ENCODE results near the gene GMDS.
A peak's percentile ranks its signal among the peaks of the same experiment; 100 is the strongest.

The GMDS gene

DNA sequence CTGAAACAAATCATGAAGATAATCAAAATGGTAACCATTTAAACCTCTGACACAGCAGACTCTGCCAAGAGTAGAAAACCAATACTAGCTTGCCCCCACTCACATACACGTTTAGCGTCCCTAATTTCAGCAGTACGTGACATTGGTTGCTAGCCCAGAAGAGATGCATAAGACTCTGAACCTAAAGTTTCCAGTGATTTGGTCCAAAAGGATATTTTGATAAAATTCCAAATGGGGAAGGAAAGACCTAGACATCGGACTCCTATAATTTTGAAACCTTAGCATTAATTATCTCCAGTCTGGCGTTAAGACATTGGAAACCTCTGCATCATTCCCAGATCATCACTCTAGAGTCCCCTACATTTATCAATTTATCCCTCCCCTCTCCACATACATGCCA is 98.1 kb downstream of the GMDS start:
- no peak overlapping the region for H3K27ac ChIP-seq
- DNase-seq (ENCODE audit: low read depth, low spot score) = no peak

DNA sequence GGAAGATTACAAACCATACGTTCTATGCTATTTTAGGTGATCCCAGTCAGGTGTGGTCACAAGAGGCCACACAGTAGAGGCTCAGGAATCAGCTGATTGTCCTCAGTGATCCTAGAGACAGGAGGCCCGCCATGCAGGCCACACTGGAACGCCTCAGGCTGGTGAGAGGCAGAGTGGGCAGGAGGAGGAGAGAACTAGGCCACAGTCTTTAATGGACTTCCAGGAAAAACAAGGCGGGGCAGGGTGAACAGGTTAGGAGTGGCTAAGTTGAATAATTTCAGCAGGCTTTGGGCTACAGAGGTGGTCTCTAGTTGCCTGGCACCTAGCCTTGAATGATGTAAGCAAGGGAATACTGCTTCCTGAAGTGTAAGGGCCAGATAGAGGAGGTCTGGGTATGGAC is 101.2 kb downstream of the GMDS start:
- H3K27ac ChIP-seq = no peak overlapping the region
- DNase-seq (ENCODE audit: low read depth, low spot score) = no peak

DNA sequence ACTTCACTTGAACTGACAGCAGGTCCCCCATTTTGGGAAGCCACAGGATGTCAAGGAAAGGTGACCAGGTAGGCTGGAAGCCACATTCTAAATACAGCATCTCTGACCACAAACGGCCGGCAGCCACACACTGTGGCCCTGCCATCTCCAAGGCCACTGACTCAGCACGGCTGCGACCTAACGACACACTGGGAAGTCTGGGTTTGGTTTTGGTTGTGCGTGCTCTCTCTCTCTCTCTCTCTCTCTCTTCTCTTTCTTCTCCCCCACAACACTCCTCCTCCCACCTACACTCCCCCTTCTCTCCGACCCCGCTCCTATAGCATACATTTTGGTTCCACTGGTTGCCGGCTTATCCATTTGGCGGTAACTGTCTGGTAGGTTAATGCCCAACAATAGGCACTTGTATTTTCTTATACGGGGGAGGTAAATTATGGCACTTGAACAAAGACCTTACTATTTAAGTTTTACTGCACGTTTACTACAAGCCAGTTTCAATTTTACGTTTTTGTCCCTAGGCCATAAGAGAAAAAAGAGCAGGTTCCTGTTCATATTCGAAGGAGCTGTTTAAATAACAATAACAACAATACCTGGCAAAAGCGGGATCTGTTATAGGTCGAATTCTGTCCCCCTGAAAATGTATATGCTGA is 103.6 kb downstream of the GMDS start:
- DNase-seq (ENCODE audit: low read depth, low spot score) = no peak
- H3K27ac ChIP-seq = no peak overlapping the region

DNA sequence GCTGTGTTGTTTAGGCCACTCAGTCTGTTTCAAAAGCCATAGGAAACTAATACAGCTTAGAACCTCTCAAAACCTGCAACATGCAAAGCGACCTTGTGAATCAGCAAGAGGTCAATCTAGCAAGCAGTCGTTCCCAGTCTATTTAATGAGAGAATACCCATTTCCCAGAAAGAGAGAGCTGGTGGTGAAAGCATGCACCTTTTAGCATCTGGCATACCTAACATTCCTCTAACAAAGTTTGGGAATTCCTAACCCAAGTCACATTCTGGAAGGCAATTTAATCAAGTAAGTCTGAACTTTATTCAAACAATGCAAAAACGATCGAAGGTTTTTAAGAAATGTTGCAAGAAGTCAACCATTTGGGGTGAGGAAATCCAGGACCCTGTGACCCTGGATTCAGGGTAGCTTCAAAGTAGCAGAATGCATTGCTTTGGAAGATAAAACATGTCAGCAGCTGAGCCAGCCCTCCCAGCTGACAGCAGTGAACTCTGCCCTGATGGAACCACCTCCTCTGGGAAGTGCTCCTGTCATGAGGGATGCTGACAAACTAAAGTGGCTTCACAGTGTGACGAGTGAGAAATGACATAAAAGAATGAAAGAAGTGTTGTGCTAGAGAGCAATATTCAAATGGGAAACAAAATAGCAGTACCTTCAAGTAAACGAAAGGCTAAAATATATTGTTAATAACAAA is 104.8 kb downstream of the GMDS start:
- no peak for DNase-seq (ENCODE audit: low read depth, low spot score)

DNA sequence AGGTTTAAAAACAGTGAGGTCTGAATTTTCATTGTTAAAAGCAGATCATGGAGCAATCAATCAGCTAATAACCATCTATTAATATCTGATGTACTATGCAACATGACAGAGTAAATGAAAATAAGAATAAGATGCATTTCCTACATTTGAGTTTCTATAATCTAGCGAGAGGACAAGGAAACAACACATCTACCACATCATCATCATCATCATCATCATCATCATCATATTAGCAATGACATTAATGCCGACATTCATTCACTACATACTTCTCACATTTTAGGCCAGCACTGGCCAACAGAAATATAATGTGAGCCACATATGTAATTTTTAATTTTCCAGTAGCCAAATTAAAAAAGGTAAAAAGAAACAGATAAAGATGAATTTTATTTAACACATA is 110.0 kb downstream of the GMDS start:
- no peak overlapping the region for H3K27ac ChIP-seq
- DNase-seq (ENCODE audit: low read depth, low spot score) = no peak

More for the DNA sequence above, 104.8 kb downstream of the GMDS start:
- H3K27ac ChIP-seq = no peak overlapping the region

DNA sequence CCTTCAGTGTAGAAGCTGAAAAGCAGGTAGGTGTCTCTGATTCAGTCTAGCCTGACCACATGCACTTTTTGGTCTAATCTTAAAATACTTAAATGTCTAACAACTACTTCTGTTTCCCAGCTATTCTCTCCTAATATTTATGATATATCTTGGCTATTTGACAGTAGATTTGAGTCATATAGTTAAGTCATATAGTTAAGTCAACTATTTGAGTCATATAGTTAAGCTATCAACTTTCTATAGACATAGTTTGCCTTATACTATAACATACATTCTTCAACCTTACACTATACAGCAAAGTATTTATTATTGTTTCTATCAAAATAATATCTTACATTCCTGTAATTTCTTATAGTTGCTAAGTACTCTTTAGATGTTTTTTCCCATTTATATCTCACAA is 110.9 kb downstream of the GMDS start:
- H3K27ac ChIP-seq = no peak overlapping the region
- no peak for DNase-seq (ENCODE audit: low read depth, low spot score)

DNA sequence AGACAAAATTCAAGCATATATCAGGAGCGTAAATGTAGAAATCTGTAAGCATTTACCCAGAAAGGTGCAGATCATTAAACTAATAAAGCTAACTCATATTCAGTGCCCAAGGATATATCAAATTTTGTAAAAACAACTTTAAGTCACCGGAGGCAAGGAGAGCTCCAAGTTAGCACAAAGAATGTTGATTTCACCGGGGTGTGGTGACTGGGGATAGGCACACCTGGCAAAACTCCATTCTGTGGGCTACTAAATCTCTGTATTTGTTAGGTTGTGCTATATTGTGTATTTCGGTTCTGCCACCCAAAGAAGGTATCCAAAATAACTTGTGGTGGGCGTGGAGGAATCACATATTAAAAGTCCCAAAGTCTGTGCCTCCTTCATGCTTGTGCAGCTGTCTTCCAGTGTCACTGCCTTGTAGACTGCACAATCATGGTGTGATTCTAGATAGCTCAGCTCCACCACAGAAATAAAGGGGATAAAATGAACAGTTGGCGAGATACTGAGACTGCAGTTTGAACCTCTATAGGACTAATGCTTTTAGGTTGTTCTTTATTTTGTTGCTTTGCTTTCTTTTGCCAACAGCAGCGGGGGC is 111.6 kb downstream of the GMDS start:
- H3K27ac ChIP-seq = no peak overlapping the region
- no peak for DNase-seq (ENCODE audit: low read depth, low spot score)

DNA sequence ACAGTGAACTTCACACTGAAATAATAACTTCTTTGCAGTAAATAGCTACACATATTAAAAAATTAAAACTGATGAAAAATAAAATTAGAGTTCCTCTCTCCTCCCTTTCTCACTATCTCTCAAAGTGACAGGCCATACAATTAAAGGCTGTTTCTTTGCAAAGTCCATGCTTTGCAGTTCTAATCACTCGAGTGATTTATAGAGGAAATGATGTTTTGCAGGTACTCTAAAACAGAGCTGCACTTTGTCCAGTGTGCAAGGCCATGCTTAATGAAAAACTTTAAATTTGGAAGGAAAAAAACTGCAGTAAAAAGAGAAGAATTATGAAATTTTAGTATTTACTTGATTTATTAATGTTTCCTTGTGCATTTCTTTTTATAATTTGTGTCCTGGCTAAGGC is 112.5 kb downstream of the GMDS start:
- DNase-seq (ENCODE audit: low read depth, low spot score) = no peak
- H3K27ac ChIP-seq = no peak overlapping the region

DNA sequence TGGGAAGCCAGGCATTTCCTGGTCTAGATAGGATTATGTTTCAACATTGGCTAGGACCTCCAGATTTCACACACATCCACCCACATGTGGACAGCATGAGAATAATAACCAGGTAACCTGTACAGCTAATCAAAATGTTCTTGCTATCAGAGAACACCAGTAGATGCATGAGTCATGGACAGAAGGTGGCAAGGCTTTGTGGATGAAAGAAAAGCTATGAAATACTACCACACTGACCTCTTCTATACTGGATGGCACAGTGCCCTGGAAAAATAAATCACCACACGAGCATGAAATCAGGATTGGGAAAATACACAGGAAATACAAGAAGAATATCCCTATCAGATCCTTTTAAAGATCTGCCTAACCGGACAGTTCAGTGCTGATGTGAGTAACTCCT is 113.0 kb downstream of the GMDS start:
- DNase-seq (ENCODE audit: low read depth, low spot score) = peak; percentile 10
- H3K27ac ChIP-seq = no peak overlapping the region

DNA sequence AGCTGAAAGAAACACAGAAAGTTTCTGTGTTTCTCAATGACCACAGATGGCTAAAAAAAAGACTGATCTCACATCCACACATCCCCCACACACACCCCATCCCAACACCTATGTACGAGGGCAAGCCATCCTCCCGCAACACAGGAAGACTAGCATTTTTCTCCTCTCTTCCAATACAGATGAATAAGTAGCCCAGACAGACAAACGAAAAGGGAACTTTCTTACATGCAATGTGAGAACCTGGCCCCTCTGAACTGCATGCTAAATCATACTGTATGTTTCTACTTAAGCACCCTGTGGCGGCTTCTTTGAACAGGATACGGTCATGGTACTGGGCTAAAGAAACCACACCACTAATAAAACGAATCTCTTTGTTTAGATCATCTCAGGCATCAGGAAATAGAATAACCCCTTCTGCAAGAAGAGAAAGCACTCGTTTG is 116.2 kb downstream of the GMDS start:
- H3K27ac ChIP-seq = no peak overlapping the region
- DNase-seq (ENCODE audit: low read depth, low spot score) = no peak

DNA sequence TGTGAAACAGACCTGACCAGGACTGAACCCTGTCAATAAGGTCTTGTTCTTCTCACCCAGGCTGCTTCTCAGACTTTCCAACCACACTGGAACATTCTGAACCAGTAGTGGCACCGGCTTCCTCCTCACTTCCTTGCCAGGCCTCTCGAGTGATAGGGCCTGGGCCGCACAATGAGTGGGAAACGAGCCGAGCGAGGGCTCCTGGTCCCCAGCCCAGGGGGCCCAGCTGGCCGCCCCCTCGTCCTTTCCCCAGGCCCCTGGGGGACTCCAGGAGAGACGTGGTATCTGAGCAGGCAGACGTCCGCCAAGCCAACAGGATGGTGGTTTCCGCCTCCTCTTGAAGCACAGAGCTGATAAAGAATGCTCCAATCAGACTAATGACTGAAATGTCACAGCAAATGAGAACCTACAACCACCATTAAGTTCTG is 117.9 kb downstream of the GMDS start:
- no peak overlapping the region for H3K27ac ChIP-seq
- no peak for DNase-seq (ENCODE audit: low read depth, low spot score)

DNA sequence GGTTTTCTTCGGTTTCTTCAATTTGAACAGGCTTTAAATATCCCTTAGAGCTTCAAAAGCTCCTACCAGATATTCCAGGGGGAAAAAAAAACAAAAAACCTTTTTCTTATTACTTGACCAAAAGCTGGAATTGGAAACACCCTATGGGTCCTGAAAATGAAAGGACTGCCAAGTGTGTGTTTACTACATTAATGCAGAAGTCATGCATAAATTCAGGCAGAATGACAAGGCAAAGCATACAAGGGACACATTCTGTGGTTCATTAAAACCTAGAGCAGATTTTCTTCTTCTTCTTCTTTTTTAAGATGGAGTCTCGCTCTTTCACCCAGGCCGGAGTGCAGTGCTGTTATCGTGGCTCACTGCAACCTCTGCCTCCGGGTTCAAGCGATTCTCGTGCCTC is 119.1 kb downstream of the GMDS start:
- no peak for DNase-seq (ENCODE audit: low read depth, low spot score)
- no peak overlapping the region for H3K27ac ChIP-seq

DNA sequence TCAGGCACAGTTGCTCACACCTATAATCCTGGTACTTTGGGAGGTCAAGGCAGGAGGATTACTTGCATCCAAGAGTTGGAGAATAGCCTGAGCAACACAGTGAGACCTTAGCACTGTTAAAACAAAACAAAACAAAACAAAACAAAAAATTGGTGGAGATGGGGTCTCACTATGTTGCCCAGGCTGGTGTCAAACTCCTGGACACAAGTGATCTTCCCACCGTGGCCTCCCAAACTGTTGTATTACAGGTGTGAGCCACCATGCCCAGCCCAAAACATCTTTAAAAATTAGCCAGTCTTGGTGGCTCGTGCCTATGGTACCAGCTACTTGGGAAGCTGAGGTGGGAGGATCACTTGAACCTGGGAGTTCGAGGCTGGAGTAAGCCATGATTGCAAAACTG is 120.2 kb downstream of the GMDS start:
- no peak overlapping the region for H3K27ac ChIP-seq
- DNase-seq (ENCODE audit: low read depth, low spot score) = no peak

DNA sequence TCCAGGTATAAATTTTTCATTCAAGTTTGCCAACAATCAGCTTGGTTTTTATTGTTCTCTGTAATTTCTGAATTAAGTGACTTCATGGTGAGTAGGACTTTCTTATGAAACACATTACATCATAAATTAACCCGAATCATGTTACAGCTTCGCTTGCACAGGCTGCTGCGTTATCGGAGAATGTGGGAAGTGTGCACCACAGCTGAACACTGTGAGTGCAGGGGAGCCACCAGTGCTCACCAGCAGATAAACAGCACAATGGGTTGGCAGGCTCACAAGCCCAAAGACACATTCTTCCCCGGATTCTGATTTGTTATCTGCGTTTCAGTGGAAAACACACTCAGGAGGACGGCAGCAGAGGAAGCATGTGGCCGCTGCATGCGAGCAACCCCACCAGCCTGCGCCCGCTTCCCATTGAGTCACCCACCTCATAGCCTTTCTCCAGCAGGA is 121.1 kb downstream of the GMDS start:
- no peak for DNase-seq (ENCODE audit: low read depth, low spot score)

DNA sequence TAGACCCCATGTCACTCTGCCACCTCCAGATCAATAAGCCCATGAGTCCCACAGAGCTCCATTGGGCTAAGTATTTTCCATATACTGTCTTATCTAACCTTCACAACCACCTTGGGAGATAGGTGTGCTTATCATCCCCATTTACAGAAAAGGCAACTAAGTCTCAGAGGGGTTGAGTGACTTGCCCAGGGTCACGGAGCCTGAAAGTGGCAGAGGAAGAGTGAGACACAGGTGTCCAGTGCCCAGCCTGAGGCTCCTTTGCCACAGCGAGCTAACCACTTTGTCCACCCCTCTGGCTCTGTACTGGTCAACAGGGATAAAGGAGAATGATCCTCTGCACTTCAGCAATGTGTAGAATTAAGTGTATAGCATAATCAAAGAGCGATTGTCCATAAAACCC is 124.5 kb downstream of the GMDS start:
- no peak for DNase-seq (ENCODE audit: low read depth, low spot score)
- H3K27ac ChIP-seq = no peak overlapping the region

More for the DNA sequence above, 121.1 kb downstream of the GMDS start:
- H3K27ac ChIP-seq = no peak overlapping the region

DNA sequence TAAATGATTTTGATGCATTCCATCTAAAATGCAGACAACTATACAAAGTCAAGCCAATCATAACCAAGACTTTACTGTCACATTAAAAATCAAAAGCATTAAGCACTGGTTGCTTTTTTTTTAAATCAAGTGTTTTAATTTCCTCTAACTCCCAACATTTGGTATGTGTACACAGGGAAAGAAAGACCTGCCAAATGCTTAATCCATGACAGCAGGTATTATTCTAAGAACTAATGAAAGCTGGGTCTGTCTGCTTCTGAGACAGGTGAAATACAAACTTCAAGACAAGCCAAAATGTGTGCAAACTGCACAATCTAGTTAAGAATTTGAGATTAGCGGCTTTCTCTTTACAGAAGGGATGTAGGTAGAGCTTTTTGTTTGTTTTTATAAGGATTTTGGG is 126.1 kb downstream of the GMDS start:
- DNase-seq (ENCODE audit: low read depth, low spot score) = no peak
- no peak overlapping the region for H3K27ac ChIP-seq

DNA sequence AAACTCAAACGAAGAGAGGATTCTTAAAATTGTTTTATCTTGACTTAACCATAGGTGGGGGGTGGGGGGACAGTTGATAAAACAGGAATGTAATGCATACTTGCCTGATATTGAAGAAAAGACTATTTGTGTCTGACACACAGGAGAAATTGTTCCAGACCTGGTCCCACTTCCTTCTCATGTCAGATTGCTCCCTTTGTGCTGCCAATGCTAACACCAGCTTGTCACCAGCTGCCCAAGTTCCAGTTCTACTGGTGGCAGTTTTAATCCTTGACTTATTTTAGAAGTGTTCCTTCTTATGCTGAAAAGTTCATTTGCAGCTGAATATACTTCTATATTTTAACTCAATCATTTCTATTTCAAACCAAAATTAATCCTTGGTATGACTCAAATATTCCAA is 127.3 kb downstream of the GMDS start:
- H3K27ac ChIP-seq = no peak overlapping the region
- no peak for DNase-seq (ENCODE audit: low read depth, low spot score)

DNA sequence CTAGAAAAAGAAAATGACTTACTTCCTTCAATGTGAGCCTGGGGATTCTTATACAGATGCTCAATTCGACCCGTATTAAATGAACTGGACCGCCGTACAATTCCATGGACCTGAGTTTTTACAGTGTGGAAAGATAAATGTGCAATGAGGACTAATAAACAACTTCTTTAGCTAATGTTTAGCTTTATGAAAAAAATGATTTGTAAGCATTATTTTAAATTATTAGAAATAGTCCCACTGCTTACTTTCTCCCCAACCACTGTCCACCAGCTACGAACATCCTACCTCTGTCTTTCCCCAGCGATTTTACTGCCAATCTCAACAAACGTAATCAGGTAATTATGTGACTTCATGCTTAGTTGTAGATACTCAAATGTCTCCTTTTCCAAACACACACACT is 128.0 kb downstream of the GMDS start:
- no peak for DNase-seq (ENCODE audit: low read depth, low spot score)

DNA sequence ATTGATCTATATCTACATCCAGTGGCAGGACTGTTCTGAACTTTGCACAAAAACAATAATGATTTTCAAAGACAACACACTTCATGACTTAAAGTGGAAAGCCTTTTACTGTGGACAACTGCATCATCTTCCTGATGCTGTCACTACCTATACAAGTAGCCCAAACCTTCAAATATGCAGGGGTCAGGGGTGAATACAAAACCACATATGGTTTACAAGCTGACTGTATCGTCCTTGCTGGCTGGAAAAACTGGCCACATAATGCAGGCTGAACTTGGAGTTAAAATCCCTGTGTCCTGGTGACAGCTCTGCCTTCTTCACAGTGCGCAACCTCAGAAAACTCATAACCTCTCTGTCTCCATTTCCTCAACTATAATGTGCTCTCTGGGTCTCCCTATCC is 128.9 kb downstream of the GMDS start:
- H3K27ac ChIP-seq = no peak overlapping the region

More for the DNA sequence above, 128.0 kb downstream of the GMDS start:
- no peak overlapping the region for H3K27ac ChIP-seq

DNA sequence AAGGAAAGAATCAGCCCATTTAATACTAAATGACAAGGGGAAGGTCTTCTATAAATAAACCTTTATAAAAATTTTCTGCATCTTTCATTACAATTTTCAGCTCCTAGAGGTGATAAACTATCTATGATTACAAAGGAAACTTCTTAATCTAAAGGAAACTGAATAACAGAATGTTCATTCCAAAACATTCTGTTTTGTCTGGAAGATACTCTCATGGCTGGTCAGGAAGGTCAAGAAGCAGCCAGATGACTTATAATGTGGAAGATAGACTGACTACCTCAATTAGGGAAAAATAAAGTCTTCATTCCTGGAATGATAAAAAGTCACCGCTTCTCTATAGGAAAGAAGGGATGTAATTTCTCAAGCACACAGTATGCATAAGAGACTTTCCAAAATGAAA is 131.3 kb downstream of the GMDS start:
- H3K27ac ChIP-seq = no peak overlapping the region
- no peak for DNase-seq (ENCODE audit: low read depth, low spot score)

More for the DNA sequence above, 128.9 kb downstream of the GMDS start:
- no peak for DNase-seq (ENCODE audit: low read depth, low spot score)

DNA sequence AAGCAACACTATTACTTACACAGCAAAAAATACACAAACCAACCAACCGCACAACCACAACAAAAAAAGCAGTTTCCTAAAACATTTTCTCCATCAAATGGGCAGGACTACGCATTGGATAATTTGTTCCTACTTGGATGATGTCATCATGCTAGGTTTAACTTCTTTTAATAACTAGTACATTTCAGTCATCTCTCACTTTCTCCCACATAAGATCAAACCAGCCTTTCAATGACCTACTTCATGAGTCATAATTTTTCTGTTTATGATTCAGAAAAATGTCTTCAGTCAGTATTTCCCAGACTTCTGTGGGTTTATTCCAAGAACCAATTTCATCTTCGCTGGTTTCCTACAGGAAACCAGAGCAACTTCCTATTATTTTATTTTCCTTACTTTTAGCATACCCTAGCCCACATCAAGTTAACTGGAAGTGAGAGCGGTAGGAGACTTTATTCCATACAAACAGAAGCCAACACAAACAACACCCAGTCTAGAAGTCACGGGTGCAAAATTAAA is 134.2 kb downstream of the GMDS start:
- DNase-seq (ENCODE audit: low read depth, low spot score) = peak; percentile 18
- H3K27ac ChIP-seq = no peak overlapping the region
